Measurements from ENCODE around the gene ANGEL2.

Gene ANGEL2

DNA sequence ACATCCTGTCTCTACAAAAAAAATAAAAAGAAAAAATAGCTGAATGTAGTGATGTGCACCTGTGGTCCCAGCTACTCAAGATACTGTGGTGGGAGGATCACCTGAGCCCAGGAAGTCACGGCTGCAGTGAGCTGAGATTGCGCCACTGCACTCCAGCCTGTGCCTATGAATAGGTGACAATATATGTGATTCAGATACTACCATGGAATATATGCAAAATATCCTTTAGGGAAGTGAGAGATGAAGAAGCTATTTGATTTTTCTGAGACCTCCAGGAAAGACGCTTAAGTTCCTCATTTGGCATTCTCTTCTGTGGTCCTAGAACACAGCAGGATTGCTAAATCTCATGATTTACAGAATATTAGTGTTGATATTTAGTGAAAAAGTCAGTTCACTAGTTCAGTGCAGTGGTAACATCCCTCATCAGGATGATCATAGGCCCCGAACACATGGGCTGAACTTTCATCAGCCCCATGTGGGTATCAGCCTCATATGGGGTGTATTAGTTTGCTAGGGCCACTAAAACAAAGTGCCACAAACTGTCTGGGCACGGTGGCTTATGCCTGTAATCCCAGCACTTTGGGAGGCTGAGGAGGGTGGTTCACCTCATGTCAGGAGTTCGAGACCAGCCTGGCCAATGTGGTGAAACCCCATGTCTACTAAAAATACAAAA lies 71.3 kb downstream of the ANGEL2 start:
- no peak for ATAC-seq

DNA sequence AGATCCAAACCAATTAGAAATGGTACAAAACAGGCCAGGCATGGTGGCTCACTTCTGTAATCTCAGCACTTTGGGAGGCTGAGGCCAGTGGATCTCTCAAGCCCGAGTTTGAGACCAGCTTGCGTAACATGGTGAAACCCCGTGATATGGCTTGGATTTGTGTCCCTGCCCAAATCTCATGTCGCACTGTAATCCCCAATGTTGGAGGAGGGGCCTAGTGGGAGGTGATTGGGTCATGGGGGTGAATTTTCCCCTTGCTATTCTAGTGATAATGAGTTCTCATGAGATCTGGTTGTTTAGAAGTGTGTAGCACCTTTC lies 72.3 kb downstream of the ANGEL2 start:
- no peak for TF ChIP-seq ESRRG (CRISPR knock-in tag; IDR thresholded peaks at IDR 0.05)
- TF ChIP-seq ISL1 (CRISPR knock-in tag; IDR thresholded peaks at IDR 0.05) = no peak
- no peak for TF ChIP-seq ZC3H10 (CRISPR knock-in tag; IDR thresholded peaks at IDR 0.05)
- no peak for TF ChIP-seq ZNF70 (CRISPR knock-in tag; IDR thresholded peaks at IDR 0.05)
- no peak for TF ChIP-seq TOX (CRISPR knock-in tag; IDR thresholded peaks at IDR 0.05; ENCODE audit: borderline replicate concordance)
- ATAC-seq = no peak

More for the DNA sequence above, 71.3 kb downstream of the ANGEL2 start:
- no peak for TF ChIP-seq ZNF565 (CRISPR knock-in tag; conservative IDR thresholded peaks at IDR 0.05; ENCODE audit: low read depth)
- TF ChIP-seq, protein P1, sequence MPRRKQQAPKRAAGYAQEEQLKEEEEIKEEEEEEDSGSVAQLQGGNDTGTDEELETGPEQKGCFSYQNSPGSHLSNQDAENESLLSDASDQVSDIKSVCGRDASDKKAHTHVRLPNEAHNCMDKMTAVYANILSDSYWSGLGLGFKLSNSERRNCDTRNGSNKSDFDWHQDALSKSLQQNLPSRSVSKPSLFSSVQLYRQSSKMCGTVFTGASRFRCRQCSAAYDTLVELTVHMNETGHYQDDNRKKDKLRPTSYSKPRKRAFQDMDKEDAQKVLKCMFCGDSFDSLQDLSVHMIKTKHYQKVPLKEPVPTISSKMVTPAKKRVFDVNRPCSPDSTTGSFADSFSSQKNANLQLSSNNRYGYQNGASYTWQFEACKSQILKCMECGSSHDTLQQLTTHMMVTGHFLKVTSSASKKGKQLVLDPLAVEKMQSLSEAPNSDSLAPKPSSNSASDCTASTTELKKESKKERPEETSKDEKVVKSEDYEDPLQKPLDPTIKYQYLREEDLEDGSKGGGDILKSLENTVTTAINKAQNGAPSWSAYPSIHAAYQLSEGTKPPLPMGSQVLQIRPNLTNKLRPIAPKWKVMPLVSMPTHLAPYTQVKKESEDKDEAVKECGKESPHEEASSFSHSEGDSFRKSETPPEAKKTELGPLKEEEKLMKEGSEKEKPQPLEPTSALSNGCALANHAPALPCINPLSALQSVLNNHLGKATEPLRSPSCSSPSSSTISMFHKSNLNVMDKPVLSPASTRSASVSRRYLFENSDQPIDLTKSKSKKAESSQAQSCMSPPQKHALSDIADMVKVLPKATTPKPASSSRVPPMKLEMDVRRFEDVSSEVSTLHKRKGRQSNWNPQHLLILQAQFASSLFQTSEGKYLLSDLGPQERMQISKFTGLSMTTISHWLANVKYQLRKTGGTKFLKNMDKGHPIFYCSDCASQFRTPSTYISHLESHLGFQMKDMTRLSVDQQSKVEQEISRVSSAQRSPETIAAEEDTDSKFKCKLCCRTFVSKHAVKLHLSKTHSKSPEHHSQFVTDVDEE (CRISPR knock-in tag; IDR thresholded peaks at IDR 0.05) = no peak
- TF ChIP-seq OSR1 (CRISPR knock-in tag; IDR thresholded peaks at IDR 0.05) = no peak
- no peak for TF ChIP-seq TCF4 (CRISPR knock-in tag; IDR thresholded peaks at IDR 0.05; ENCODE audit: borderline replicate concordance)
- no peak for TF ChIP-seq RARB (CRISPR knock-in tag; IDR thresholded peaks at IDR 0.05)
- TF ChIP-seq TOX (CRISPR knock-in tag; IDR thresholded peaks at IDR 0.05; ENCODE audit: borderline replicate concordance) = no peak
- no peak for TF ChIP-seq ESRRG (CRISPR knock-in tag; IDR thresholded peaks at IDR 0.05)
- no peak for TF ChIP-seq PPARA (CRISPR knock-in tag; IDR thresholded peaks at IDR 0.05; ENCODE audit: borderline replicate concordance)
- TF ChIP-seq, protein P2, sequence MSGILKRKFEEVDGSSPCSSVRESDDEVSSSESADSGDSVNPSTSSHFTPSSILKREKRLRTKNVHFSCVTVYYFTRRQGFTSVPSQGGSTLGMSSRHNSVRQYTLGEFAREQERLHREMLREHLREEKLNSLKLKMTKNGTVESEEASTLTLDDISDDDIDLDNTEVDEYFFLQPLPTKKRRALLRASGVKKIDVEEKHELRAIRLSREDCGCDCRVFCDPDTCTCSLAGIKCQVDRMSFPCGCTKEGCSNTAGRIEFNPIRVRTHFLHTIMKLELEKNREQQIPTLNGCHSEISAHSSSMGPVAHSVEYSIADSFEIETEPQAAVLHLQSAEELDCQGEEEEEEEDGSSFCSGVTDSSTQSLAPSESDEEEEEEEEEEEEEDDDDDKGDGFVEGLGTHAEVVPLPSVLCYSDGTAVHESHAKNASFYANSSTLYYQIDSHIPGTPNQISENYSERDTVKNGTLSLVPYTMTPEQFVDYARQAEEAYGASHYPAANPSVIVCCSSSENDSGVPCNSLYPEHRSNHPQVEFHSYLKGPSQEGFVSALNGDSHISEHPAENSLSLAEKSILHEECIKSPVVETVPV (CRISPR knock-in tag; IDR thresholded peaks at IDR 0.05) = no peak
- no peak for TF ChIP-seq ZFP30 (CRISPR knock-in tag; IDR thresholded peaks at IDR 0.05)

DNA sequence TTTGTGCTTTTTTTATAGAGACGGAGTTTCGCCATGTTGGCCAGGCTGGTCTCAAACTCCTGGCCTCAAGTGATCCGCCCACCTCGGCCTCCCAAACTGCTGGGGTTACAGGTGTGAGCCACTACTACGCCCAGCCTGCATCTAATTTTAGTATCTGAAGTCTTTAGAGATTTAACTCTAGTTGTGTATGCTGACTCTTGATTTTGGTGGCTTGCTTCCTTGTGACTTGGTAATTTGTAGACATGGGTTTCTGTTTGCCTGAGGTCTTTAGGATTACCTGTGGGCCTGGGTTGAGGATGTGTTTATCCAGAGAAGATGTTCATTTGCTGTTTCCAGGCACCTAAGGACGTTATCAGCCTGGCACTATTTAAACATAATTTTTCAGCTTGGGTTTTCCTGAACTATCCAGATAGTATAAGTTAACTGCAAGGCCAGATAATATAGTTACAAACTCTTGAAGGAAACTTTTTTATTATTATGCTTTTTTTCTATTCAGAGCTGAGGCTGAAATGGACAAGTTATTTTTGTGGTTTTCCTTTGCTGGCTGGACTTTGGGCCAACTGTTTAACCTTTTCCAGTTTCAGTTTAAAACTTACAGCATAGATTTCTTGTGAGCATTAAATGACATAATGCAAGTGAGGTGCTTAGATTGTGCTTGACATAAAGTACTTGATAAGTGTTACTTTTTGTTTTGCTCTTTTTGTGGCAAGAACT lies 72.8 kb downstream of the ANGEL2 start:
- no peak for ATAC-seq
- no peak for TF ChIP-seq ZNF70 (CRISPR knock-in tag; IDR thresholded peaks at IDR 0.05)
- no peak for TF ChIP-seq ARNTL (CRISPR knock-in tag; IDR thresholded peaks at IDR 0.05; ENCODE audit: borderline replicate concordance, low read depth)
- no peak for TF ChIP-seq TOX (CRISPR knock-in tag; IDR thresholded peaks at IDR 0.05; ENCODE audit: borderline replicate concordance)
- TF ChIP-seq BACH2 (CRISPR knock-in tag; IDR thresholded peaks at IDR 0.05; ENCODE audit: borderline replicate concordance) = no peak
- no peak for TF ChIP-seq OSR1 (CRISPR knock-in tag; IDR thresholded peaks at IDR 0.05)
- no peak for TF ChIP-seq ZFP30 (CRISPR knock-in tag; IDR thresholded peaks at IDR 0.05)
- no peak for TF ChIP-seq GLIS3 (CRISPR knock-in tag; IDR thresholded peaks at IDR 0.05)
- TF ChIP-seq, protein P2 (CRISPR knock-in tag; IDR thresholded peaks at IDR 0.05) = no peak
- no peak for TF ChIP-seq ZNF565 (CRISPR knock-in tag; conservative IDR thresholded peaks at IDR 0.05; ENCODE audit: low read depth)
- no peak for TF ChIP-seq CSDC2 (CRISPR knock-in tag; IDR thresholded peaks at IDR 0.05)
- TF ChIP-seq ESRRG (CRISPR knock-in tag; IDR thresholded peaks at IDR 0.05) = no peak
- no peak for TF ChIP-seq TCF4 (CRISPR knock-in tag; IDR thresholded peaks at IDR 0.05; ENCODE audit: borderline replicate concordance)
- TF ChIP-seq, protein P3, sequence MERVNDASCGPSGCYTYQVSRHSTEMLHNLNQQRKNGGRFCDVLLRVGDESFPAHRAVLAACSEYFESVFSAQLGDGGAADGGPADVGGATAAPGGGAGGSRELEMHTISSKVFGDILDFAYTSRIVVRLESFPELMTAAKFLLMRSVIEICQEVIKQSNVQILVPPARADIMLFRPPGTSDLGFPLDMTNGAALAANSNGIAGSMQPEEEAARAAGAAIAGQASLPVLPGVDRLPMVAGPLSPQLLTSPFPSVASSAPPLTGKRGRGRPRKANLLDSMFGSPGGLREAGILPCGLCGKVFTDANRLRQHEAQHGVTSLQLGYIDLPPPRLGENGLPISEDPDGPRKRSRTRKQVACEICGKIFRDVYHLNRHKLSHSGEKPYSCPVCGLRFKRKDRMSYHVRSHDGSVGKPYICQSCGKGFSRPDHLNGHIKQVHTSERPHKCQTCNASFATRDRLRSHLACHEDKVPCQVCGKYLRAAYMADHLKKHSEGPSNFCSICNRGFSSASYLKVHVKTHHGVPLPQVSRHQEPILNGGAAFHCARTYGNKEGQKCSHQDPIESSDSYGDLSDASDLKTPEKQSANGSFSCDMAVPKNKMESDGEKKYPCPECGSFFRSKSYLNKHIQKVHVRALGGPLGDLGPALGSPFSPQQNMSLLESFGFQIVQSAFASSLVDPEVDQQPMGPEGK (CRISPR knock-in tag; IDR thresholded peaks at IDR 0.05; ENCODE audit: borderline replicate concordance) = no peak
- no peak for TF ChIP-seq PPARA (CRISPR knock-in tag; IDR thresholded peaks at IDR 0.05; ENCODE audit: borderline replicate concordance)
- TF ChIP-seq ZNF8 (CRISPR knock-in tag; IDR thresholded peaks at IDR 0.05) = no peak
- TF ChIP-seq SNAI2 (CRISPR knock-in tag; IDR thresholded peaks at IDR 0.05) = no peak
- TF ChIP-seq ZFP3 (CRISPR knock-in tag; IDR thresholded peaks at IDR 0.05) = no peak
- TF ChIP-seq, protein P1 (CRISPR knock-in tag; IDR thresholded peaks at IDR 0.05) = no peak
- TF ChIP-seq, protein P4, sequence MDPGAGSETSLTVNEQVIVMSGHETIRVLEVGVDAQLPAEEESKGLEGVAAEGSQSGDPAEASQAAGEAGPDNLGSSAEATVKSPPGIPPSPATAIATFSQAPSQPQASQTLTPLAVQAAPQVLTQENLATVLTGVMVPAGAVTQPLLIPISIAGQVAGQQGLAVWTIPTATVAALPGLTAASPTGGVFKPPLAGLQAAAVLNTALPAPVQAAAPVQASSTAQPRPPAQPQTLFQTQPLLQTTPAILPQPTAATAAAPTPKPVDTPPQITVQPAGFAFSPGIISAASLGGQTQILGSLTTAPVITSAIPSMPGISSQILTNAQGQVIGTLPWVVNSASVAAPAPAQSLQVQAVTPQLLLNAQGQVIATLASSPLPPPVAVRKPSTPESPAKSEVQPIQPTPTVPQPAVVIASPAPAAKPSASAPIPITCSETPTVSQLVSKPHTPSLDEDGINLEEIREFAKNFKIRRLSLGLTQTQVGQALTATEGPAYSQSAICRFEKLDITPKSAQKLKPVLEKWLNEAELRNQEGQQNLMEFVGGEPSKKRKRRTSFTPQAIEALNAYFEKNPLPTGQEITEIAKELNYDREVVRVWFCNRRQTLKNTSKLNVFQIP (CRISPR knock-in tag; IDR thresholded peaks at IDR 0.05; ENCODE audit: borderline replicate concordance, low read depth) = no peak
- TF ChIP-seq ISL1 (CRISPR knock-in tag; IDR thresholded peaks at IDR 0.05) = no peak
